Measurements from ENCODE around the gene CCDC127.

Gene CCDC127

GRCh38 chr5:155651-156410 lies 62.1 kb downstream of the CCDC127 start:
- no peak for DNase-seq

DNA sequence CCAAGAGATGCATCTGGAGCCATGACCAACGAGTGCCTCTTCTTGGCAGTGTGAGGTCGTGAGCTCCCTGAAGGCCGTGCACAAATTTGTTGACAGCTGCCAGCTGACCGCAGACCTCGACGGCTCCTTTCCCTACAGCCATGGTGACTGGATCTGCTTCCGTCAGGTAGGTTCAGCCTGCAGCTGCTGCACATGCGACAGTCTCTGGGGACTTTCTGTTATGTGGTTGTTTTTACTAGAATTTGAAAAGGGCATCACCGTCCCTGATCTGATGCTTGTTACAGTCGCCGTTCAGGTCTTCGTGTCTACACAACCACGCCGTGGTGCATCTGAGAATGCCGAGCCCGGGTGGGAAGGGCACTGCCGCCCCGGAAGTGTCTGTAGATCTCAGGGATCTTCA lies 63.1 kb downstream of the CCDC127 start:
- no peak for DNase-seq

DNA sequence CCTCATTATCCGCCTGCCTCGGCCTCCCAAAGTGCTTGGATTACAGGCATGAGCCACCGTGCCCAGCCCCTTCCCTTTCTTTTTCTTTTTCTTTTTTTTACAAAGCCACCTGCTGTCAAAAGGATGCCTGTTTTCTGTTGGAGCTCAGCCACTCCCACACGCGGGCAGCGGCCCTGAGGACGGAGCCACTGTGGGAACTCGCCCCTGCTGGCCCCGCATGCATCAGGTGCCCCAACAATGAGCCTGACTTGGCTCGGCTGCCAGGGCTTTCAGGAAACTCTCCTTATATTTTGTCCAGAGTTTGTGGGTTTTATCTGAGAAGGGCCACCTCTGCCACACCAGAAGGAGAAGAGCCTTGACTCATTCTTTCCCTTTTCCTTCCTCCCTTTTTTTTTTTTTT lies 63.7 kb downstream of the CCDC127 start:
- DNase-seq = no peak

DNA sequence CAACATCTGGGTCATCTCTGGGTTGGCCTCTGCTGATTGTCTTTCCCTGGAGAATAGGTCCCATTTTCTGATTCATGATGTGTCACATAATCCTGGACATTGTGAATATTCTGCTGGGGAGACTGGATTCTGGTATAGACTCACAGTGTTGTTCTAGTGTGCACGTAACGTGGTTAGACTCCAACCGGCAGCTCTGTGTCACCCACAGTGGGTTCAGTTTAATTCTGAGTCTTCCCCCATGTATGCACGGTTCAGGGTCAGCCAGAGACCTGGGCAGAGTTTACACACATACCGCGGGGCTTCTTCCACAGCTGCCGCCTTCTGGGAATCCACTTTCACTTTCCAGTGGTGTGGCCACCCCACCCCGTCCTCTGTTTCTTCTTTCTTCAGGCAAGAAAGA lies 64.7 kb downstream of the CCDC127 start:
- no peak for DNase-seq

DNA sequence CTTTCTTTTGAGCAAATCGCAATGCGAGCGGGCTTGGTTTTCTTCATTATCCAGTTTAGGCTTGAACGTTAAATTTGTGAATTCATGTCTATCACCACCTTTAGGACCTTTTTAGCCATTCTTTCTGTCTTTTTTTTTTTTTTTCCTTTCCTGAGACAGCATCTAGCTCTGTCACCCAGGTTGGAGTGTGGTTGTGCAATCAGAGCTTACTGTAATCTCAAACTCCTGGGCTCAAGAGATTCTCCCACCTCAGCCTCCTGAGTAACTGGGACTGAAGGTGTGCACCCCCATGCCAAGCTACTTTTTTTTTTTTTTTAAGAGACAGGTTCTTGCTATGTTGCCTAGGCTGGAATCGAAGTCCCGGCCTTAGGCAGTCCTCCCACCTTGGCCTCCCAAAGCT lies 65.9 kb downstream of the CCDC127 start:
- no peak for DNase-seq

GRCh38 chr5:150746-151145 lies 67.2 kb downstream of the CCDC127 start:
- DNase-seq = no peak

DNA sequence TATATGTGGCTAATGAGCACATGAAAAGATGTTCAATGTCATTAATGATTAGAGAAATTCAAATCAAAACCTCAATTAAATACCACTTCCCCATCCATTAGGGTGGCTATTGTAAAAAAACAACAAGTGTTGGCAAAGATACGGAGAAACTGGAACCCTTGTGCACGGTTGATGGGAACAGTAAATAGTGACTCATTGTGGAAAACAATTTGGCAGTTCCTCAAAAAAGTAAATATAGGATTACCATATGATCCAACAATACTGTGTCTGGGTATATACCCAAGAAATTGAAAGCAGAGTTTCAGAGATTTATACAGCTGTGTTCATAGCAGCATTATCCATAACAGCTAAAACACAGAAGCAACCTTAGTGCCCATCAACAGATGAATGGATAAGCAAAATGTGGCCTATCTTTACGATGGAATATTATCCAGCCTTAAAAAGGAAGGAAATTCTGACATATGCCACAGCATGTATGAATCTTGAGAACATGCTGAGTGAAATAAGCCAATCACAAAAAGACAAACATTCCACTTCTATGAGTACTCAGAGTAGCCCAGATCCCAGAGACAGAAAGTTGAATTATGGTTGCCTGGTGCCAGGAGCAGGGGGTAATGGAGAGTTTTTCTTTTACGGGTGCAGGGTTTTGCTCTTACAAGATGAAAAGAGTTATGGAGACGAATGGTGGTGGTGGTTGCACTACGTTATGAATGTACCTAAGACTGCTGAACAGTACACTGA lies 68.0 kb downstream of the CCDC127 start:
- DNase-seq = no peak

GRCh38 chr5:147751-148150 lies 70.2 kb downstream of the CCDC127 start:
- DNase-seq = no peak

Data from CD4-positive, alpha-beta T cell treated with Interferon gamma for 1 hour (primary cell).